ENCODE results near the gene ACBD6.

DNA sequence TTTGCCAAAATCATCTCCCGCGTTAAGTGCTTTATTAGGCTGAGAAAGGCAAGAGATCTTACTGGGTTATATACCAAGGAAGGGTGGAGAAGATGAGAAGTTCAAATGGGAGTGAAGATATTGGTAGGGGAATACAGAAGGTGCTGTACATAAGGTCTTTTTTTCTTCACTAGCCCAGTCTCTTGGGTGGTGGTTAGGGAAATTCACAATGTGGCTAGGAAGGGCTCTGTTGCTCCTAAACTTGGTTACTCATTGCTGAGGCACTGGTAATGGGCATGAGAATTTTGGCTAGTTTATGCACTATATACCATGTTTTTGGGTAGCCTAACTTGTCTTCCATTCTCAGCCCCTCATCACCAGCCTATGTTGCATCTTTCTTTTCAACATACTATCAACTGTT lies 221.8 kb downstream of the ACBD6 start:
- no peak for TF ChIP-seq ZNF174 (tag by site-specific recombination; IDR thresholded peaks at IDR 0.05)
- no peak for TF ChIP-seq CTCF (tag by site-specific recombination; IDR thresholded peaks at IDR 0.05)
- no peak for TF ChIP-seq ZNF776 (tag by site-specific recombination; IDR thresholded peaks at IDR 0.05; ENCODE audit: borderline replicate concordance)
- no peak for TF ChIP-seq ZSCAN18 (tag by site-specific recombination; IDR thresholded peaks at IDR 0.05)
- no peak for TF ChIP-seq SP3 (tag by site-specific recombination; IDR thresholded peaks at IDR 0.05)
- TF ChIP-seq ZFP37 (tag by site-specific recombination; IDR thresholded peaks at IDR 0.05), result no peak
- TF ChIP-seq, protein P1, sequence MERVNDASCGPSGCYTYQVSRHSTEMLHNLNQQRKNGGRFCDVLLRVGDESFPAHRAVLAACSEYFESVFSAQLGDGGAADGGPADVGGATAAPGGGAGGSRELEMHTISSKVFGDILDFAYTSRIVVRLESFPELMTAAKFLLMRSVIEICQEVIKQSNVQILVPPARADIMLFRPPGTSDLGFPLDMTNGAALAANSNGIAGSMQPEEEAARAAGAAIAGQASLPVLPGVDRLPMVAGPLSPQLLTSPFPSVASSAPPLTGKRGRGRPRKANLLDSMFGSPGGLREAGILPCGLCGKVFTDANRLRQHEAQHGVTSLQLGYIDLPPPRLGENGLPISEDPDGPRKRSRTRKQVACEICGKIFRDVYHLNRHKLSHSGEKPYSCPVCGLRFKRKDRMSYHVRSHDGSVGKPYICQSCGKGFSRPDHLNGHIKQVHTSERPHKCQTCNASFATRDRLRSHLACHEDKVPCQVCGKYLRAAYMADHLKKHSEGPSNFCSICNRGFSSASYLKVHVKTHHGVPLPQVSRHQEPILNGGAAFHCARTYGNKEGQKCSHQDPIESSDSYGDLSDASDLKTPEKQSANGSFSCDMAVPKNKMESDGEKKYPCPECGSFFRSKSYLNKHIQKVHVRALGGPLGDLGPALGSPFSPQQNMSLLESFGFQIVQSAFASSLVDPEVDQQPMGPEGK (tag by site-specific recombination; IDR thresholded peaks at IDR 0.05), result no peak
- TF ChIP-seq, protein P2, sequence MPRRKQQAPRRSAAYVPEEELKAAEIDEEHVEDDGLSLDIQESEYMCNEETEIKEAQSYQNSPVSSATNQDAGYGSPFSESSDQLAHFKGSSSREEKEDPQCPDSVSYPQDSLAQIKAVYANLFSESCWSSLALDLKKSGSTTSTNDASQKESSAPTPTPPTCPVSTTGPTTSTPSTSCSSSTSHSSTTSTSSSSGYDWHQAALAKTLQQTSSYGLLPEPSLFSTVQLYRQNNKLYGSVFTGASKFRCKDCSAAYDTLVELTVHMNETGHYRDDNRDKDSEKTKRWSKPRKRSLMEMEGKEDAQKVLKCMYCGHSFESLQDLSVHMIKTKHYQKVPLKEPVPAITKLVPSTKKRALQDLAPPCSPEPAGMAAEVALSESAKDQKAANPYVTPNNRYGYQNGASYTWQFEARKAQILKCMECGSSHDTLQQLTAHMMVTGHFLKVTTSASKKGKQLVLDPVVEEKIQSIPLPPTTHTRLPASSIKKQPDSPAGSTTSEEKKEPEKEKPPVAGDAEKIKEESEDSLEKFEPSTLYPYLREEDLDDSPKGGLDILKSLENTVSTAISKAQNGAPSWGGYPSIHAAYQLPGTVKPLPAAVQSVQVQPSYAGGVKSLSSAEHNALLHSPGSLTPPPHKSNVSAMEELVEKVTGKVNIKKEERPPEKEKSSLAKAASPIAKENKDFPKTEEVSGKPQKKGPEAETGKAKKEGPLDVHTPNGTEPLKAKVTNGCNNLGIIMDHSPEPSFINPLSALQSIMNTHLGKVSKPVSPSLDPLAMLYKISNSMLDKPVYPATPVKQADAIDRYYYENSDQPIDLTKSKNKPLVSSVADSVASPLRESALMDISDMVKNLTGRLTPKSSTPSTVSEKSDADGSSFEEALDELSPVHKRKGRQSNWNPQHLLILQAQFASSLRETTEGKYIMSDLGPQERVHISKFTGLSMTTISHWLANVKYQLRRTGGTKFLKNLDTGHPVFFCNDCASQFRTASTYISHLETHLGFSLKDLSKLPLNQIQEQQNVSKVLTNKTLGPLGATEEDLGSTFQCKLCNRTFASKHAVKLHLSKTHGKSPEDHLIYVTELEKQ (tag by site-specific recombination; IDR thresholded peaks at IDR 0.05; ENCODE audit: borderline replicate concordance), result no peak
- TF ChIP-seq REPIN1 (tag by site-specific recombination; IDR thresholded peaks at IDR 0.05; ENCODE audit: low read depth), result no peak
- TF ChIP-seq YY1 (tag by site-specific recombination; IDR thresholded peaks at IDR 0.05), result no peak
- TF ChIP-seq ZNF335 (tag by site-specific recombination; conservative IDR thresholded peaks at IDR 0.05), result no peak
- no peak for TF ChIP-seq PRDM4 (tag by site-specific recombination; IDR thresholded peaks at IDR 0.05)
- no peak for TF ChIP-seq TCF7L2 (IDR thresholded peaks at IDR 0.05; ENCODE audit: borderline replicate concordance, low read depth, low read length)

Data from HEK293 (cell line).